K562 (cell line): ENCODE results near the gene SERAC1. TPM values are rescaled to one million over a fixed set of nuclear protein-coding genes. Genes with fewer than 3 reads are reported as not detected.

Source experiments
- ATAC-seq: fragments of 200-7000 bp; cut with Tn5 transposase; 3 replicates; pipeline ENCODE4 v1.9.1; 2020; ENCODE audit warnings: moderate library complexity
- BruUV-seq: library from RNA; stranded (reverse); fragments of 400-500 nt; replicated peaks from 2 replicates; lab custom pipeline; 2021; lab: Mats Ljungman, UMichigan
- CTCF ChIA-PET: fragments of 300-600 bp; formaldehyde crosslinking; extraction: SDS; loops from one replicate; lab custom pipeline; 2021; ENCODE audit warnings: low intra/inter-chr PET ratio; lab: Yijun Ruan, JAX
- POLR2A ChIA-PET: fragments of 300-600, 350-650 bp; sonication (Branson Sonifier 250); formaldehyde crosslinking; extraction: SDS; loops from one replicate; lab custom pipeline; 2021; ENCODE audit warnings: antibody characterized with exemption, inconsistent platforms; lab: Yijun Ruan, JAX
- DNase-seq, 4 experiments: peaks; one replicate each; pipeline versions ENCODE4 v3.0.0 to v3.0.0-alpha.2; 2011 to 2018; ENCODE audit warnings: low spot score in 3 of 4, mixed read lengths in 3 of 4; ENCODE audit errors: extremely low read depth in 1 of 4
- FAIRE-seq: peaks from 2 replicates; lab custom pipeline; 2011; peaks lifted over from hg19 to GRCh38; lab: Jason Lieb, UNC
- H2AFZ ChIP-seq: 2 replicates; pipeline ENCODE4 v1.6.0; 2011; ENCODE audit warnings: low read depth, low read length, control low read depth, inconsistent platforms
- H3K27ac ChIP-seq: fragments of 200-600 bp; 3 replicates; pipeline ENCODE4 v1.8.0; 2011; ENCODE audit warnings: low read depth, mild to moderate bottlenecking, control low read depth, inconsistent platforms, low read length, moderate library complexity, mixed read lengths; ENCODE audit errors: extremely low read depth
- H3K27me3 ChIP-seq, 2 experiments: fragments of 300-600 bp in 1 of 2; 2 replicates in 1 of 2; 3 replicates in 1 of 2; pipeline versions ENCODE4 v1.6.0 to v1.8.0; 2011; ENCODE audit warnings: inconsistent platforms in 2 of 2, low read length in 2 of 2, mild to moderate bottlenecking in 1 of 2, mixed read lengths in 1 of 2, moderate library complexity in 1 of 2; ENCODE audit not compliant: control insufficient read depth in 2 of 2, insufficient read depth in 2 of 2
- H3K36me3 ChIP-seq: fragments of 300-600 bp; 3 replicates; pipeline ENCODE4 v1.8.0; 2011; ENCODE audit warnings: mild to moderate bottlenecking, low read length, inconsistent platforms; ENCODE audit not compliant: control insufficient read depth, insufficient read depth
- H3K4me1 ChIP-seq, 2 experiments: fragments of 200-600 bp in 1 of 2; replicated peaks in 1 of 2; 2 replicates in 1 of 2; 3 replicates in 1 of 2; pipeline versions ENCODE4 v1.5.1 to v1.8.0; 2011; ENCODE audit warnings: inconsistent platforms in 2 of 2, low read length in 2 of 2, mild to moderate bottlenecking in 1 of 2, mixed read lengths in 1 of 2, moderate library complexity in 1 of 2; ENCODE audit not compliant: control insufficient read depth in 2 of 2, insufficient read depth in 2 of 2
- H3K4me2 ChIP-seq: 2 replicates; pipeline ENCODE4 v1.6.1; 2011; ENCODE audit warnings: low read length, control low read depth, inconsistent platforms, mixed read lengths; ENCODE audit not compliant: insufficient read depth
- H3K4me3 ChIP-seq: fragments of 200-600 bp; sonication (generic), shearing (Covaris generic); 2 replicates; pipeline ENCODE4 v1.5.1; 2016; ENCODE audit warnings: control low read depth, inconsistent platforms
- H3K79me2 ChIP-seq: fragments of 200-600 bp; 3 replicates; pipeline ENCODE4 v1.8.0; 2011; ENCODE audit warnings: low read length, inconsistent platforms; ENCODE audit not compliant: control insufficient read depth, insufficient read depth
- H3K9ac ChIP-seq, 2 experiments: 2 replicates each; pipeline versions ENCODE4 v1.6.0 to v1.6.1; 2011; ENCODE audit warnings: low read depth in 2 of 2, low read length in 2 of 2, control low read depth in 1 of 2, inconsistent platforms in 1 of 2, mild to moderate bottlenecking in 1 of 2, mixed read lengths in 1 of 2; ENCODE audit not compliant: insufficient read depth in 1 of 2
- H3K9me1 ChIP-seq: one replicate; pipeline ENCODE4 v1.6.0; 2011; ENCODE audit warnings: inconsistent platforms, mild to moderate bottlenecking, low read length, moderate library complexity; ENCODE audit not compliant: control insufficient read depth, insufficient read depth
- H3K9me3 ChIP-seq: replicated peaks from 2 replicates; pipeline ENCODE4 v1.5.1; 2011; ENCODE audit warnings: low read depth, low read length, inconsistent platforms; ENCODE audit not compliant: control insufficient read depth, insufficient read depth
- H4K20me1 ChIP-seq: replicated peaks from 2 replicates; pipeline ENCODE4 v1.6.1; 2011; ENCODE audit warnings: low read length, inconsistent platforms, mixed read lengths; ENCODE audit not compliant: control insufficient read depth, insufficient read depth
- HIVEP1 ChIP-seq: fragments of 250-450 bp; sonication (Bioruptor Pico); IDR thresholded peaks from 2 replicates; pipeline ENCODE4 v1.4.0; 2020; ENCODE audit warnings: mild to moderate bottlenecking
- NBN ChIP-seq: fragments of 450-650 bp; IDR thresholded peaks from 2 replicates; pipeline ENCODE4 v1.6.1; 2016; ENCODE audit warnings: low read depth, mild to moderate bottlenecking
- PHTF2 ChIP-seq: fragments of 250-450 bp; sonication (Bioruptor Pico); IDR thresholded peaks from 2 replicates; pipeline ENCODE4 v1.5.0; 2021; ENCODE audit warnings: mild to moderate bottlenecking
- SIN3B ChIP-seq: fragments of 450-650 bp; IDR thresholded peaks from 2 replicates; pipeline ENCODE4 v1.6.1; 2017; ENCODE audit warnings: low read depth, mild to moderate bottlenecking, moderate library complexity
- SMC3 ChIP-seq: conservative IDR thresholded peaks from 2 replicates; pipeline ENCODE4 v1.6.1; 2011; ENCODE audit warnings: low read depth, low read length, improper control_type of control experiment; ENCODE audit not compliant: insufficient read depth
- XRCC4 ChIP-seq: IDR thresholded peaks from one replicate; pipeline ENCODE4 v1.6.1; 2011; ENCODE audit not compliant: insufficient read depth, insufficient read length; ENCODE audit errors: extremely low read depth
- WGBS: fragments of 100-300 bp; shearing (Covaris generic); methylation state at CpG from one replicate; pipeline ENCODE4 v1.1.6; 2016; ENCODE audit warnings: low coverage, mixed read lengths; ENCODE audit not compliant: insufficient coverage; ENCODE audit errors: missing lambda C conversion rate; 5-methylcytosine and 5-hydroxymethylcytosine counted together
- in situ Hi-C: fragments of 300-500 bp; cut with MboI; formaldehyde crosslinking; loops from 4 replicates; pipeline ENCODE4 v1.15.0; 2018; ENCODE audit warnings: inconsistent platforms, mixed read lengths
- intact Hi-C: fragments of 100-400 bp; cut with micrococcal nuclease; formaldehyde crosslinking; loops from 2 replicates; pipeline ENCODE4 v1.14.2; 2022
- polyA plus RNA-seq, 8 experiments: library from polyadenylated mRNA; depleted of rRNA in 4 of 8; stranded (reverse) in 5 of 8; unstranded in 3 of 8; fragments of >200 nt; fragmentation: Nextera tagmentation in 2 of 8; fragmentation: Illumina TruSeq in 1 of 8; extraction: Ambion mirVana in 2 of 8; extraction: Trizol in 1 of 8; gene quantifications; 2 replicates each; pipeline versions ENCODE4 v1.2.1 to v1.2.3, GENCODE V29; 2011 to 2014; ENCODE audit warnings: inconsistent platforms in 1 of 8, missing spikeins in 1 of 8
- total RNA-seq, 7 experiments: library from RNA; depleted of rRNA in 6 of 7; stranded (reverse); fragments of >200 nt in 6 of 7; fragmentation: Illumina TruSeq in 2 of 7; extraction: Trizol in 2 of 7; gene quantifications; 2 replicates each; pipeline versions ENCODE4 v1.2.1 to v1.2.3, GENCODE V29; 2011 to 2021; ENCODE audit warnings: low replicate concordance in 1 of 7

Gene SERAC1
- total and polyA plus RNA-seq, 9 of the 15 experiments (the other 6 are each of a cell fraction or from before 2014, with no cell fraction given) = 1.8 to 6.2 (median 2.8) TPM

- H3K27ac ChIP-seq = no peak overlapping the region
- FAIRE-seq = no peak
- H3K4me1 ChIP-seq = no peaks in the 10 kb centered on the region
- no peak overlapping the region for H3K9ac ChIP-seq
- in situ Hi-C loops = no loop called here
- H3K36me3 ChIP-seq = peaks cover 49% of the 10 kb centered on the region; the same call in 2 of the 3 replicates
- 0 out of 2 replicates have a peak, but pooled peaks cover 3% of the 10 kb centered on the region for H4K20me1 ChIP-seq
- CTCF ChIA-PET = no interaction called here
- H3K9me1 ChIP-seq = no peaks in the 10 kb centered on the region
- no peaks in the 10 kb centered on the region for H3K27me3 ChIP-seq
- no peaks in the 10 kb centered on the region for H3K9me3 ChIP-seq
- DNase-seq = no peak
- BruUV-seq = no TSS peak
- H2AFZ ChIP-seq = no peak overlapping the region
- ATAC-seq = no peak
- 67% methylated on average over 3 of the region's 6 CpGs for WGBS
- no peak overlapping the region for H3K4me2 ChIP-seq
- intact Hi-C loops = no loop called here
- no peak for TF ChIP-seq SIN3B
- TF ChIP-seq PHTF2 (CRISPR knock-in tag) = no peak
- no peak for TF ChIP-seq SMC3
- no peak overlapping the region for H3K4me3 ChIP-seq
- H3K79me2 ChIP-seq = no peaks in the 10 kb centered on the region
- POLR2A ChIA-PET = interaction anchor here (0.6 to 1.7 kb wide), 4 partner anchors 9 to 33 kb away, joined by 3 to 7 read pairs (median 4); no protein-coding TSS in a partner anchor
Measured at GRCh38 chr6:158095031-158095430, 73.0 kb downstream of the SERAC1 start.

GRCh38 chr6:158092806-158093205 lies 75.3 kb downstream of the SERAC1 start:
- WGBS = 92% methylated on average over 9 of the region's 9 CpGs
- CTCF ChIA-PET = no interaction called here
- intact Hi-C loops = no loop called here

More at GRCh38 chr6:158092806-158093205, 75.3 kb downstream of the SERAC1 start:
- no peak for DNase-seq
- Histone ChIP-seq H3K4me3 (no peak overlapping the region), H3K9ac (no peak overlapping the region), H3K36me3 (peaks cover 64% of the 10 kb centered on the region; the same call in 2 of the 3 replicates), H3K4me2 (no peak overlapping the region), H2AFZ (no peak overlapping the region), H4K20me1 (0 out of 2 replicates have a peak, but pooled peaks cover 3% of the 10 kb centered on the region), H3K4me1 (no peaks in the 10 kb centered on the region), H3K9me3 (no peaks in the 10 kb centered on the region), H3K79me2 (no peaks in the 10 kb centered on the region), H3K9me1 (no peaks in the 10 kb centered on the region), H3K27ac (no peak overlapping the region), H3K27me3 (no peaks in the 10 kb centered on the region)
- ATAC-seq = no peak
- in situ Hi-C loops = no loop called here
- POLR2A ChIA-PET = no interaction called here
- no TSS peak for BruUV-seq
- no peak for TF ChIP-seq XRCC4
- TF ChIP-seq HIVEP1 = no peak
- no peak for TF ChIP-seq NBN
- no peak for FAIRE-seq
